HG03139 (cell line): ENCODE results near the gene GDF15.
"Not testable (repeated sequence)": the region's sequence is repeated elsewhere in the genome, so short reads cannot be mapped to it uniquely, and the experiment has no call there.

ENCODE experiments used
- ATAC-seq: cut with Tn5 transposase; IDR thresholded peaks from one replicate; pipeline ENCODE4 v1.9.1; 2021; ENCODE audit not compliant: unreplicated experiment

GDF15 gene

GRCh38 chr19:18391509-18392075 is 5.6 kb downstream of the GDF15 start:
- no peak for ATAC-seq

- ATAC-seq: no peak
Observed at GRCh38 chr19:18392417-18392816, 6.5 kb downstream of the GDF15 start.

- ATAC-seq: no peak
Observed at GRCh38 chr19:18392926-18393325, 7.0 kb downstream of the GDF15 start.

GRCh38 chr19:18393836-18394235 is 7.9 kb downstream of the GDF15 start:
- ATAC-seq: no peak

GRCh38 chr19:18396471-18397241 is 10.7 kb downstream of the GDF15 start:
- no peak for ATAC-seq

- no peak for ATAC-seq
Observed at GRCh38 chr19:18397242-18398202, 11.6 kb downstream of the GDF15 start, which contains the start of gene LRRC25. LRRC25 (minus strand) TSS chr19:18397622; CDS start chr19:18396963, 659 bp downstream.

GRCh38 chr19:18399008-18399407 is 13.1 kb downstream of the GDF15 start:
- ATAC-seq: no peak

GRCh38 chr19:18401580-18402112 is 15.7 kb downstream of the GDF15 start:
- no peak for ATAC-seq

- ATAC-seq: not testable (repeated sequence)
Observed at GRCh38 chr19:18402455-18403248, 16.7 kb downstream of the GDF15 start.

GRCh38 chr19:18405754-18406153 is 19.8 kb downstream of the GDF15 start:
- ATAC-seq: not testable (repeated sequence)

GRCh38 chr19:18406749-18407148 is 20.8 kb downstream of the GDF15 start:
- no peak for ATAC-seq

GRCh38 chr19:18408053-18408476 is 22.1 kb downstream of the GDF15 start:
- ATAC-seq: peak; percentile 74

- ATAC-seq: no peak
Observed at GRCh38 chr19:18412610-18413239, 26.8 kb downstream of the GDF15 start.

- ATAC-seq: no peak
Observed at GRCh38 chr19:18414504-18415177, 28.7 kb downstream of the GDF15 start.

GRCh38 chr19:18415178-18415867 is 29.4 kb downstream of the GDF15 start:
- ATAC-seq: no peak

GRCh38 chr19:18416778-18417249 is 30.9 kb downstream of the GDF15 start:
- ATAC-seq: no peak

- ATAC-seq: no peak
Observed at GRCh38 chr19:18417250-18418028, 31.5 kb downstream of the GDF15 start.

- ATAC-seq: no peak
Observed at GRCh38 chr19:18418029-18418482, 32.1 kb downstream of the GDF15 start.
